Tibial artery (tissue), 4 donors: ENCODE data around the gene VPS41.

Experiments
- DNase-seq, 2 donors: peaks; one replicate each; pipeline ENCODE4 v3.0.0-alpha.2; 2019
- H3K27ac ChIP-seq, 2 donors: fragments of 200-600 bp; sonication (generic) in 1 of 2; 1 replicate in 1 of 2; 2 replicates in 1 of 2; pipeline ENCODE4 v1.5.1; 2018 to 2019; ENCODE audit warnings: mild to moderate bottlenecking in 1 of 2
- H3K27me3 ChIP-seq, 2 donors: fragments of 200-600 bp; sonication (generic) in 1 of 2; one replicate each; pipeline versions ENCODE4 v1.5.1 to v1.6.0; 2016 to 2019
- H3K36me3 ChIP-seq, 3 donors: fragments of 200-600 bp; sonication (generic) in 2 of 3; one replicate each; pipeline ENCODE4 v1.5.1; 2016 to 2019; ENCODE audit warnings: mild to moderate bottlenecking in 2 of 3
- H3K4me1 ChIP-seq, 4 donors: fragments of 200-600 bp; sonication (generic) in 2 of 4; 1 replicate in 3 of 4; 2 replicates in 1 of 4; pipeline ENCODE4 v1.5.1; 2016 to 2019
- H3K4me3 ChIP-seq, 2 donors: fragments of 200-600 bp; sonication (generic) in 1 of 2; 1 replicate in 1 of 2; 2 replicates in 1 of 2; pipeline ENCODE4 v1.5.1; 2018 to 2019; ENCODE audit warnings: mild to moderate bottlenecking in 2 of 2
- H3K9me3 ChIP-seq, 3 donors: fragments of 200-600 bp; sonication (generic) in 1 of 3; one replicate each; pipeline ENCODE4 v1.5.1; 2016 to 2019
- CTCF ChIP-seq, 2 experiments: fragments of 200-600 bp in 1 of 2; fragments of 450-650 bp in 1 of 2; IDR thresholded peaks; one replicate each; pipeline ENCODE4 v1.5.1; 2017 to 2019; ENCODE audit warnings: antibody characterized with exemption in 2 of 2, mild to moderate bottlenecking in 1 of 2, moderate library complexity in 1 of 2
- intact Hi-C: fragments of 100-400 bp; cut with DNase I; formaldehyde crosslinking; loops from one replicate; pipeline ENCODE4 v1.15.0; 2023; ENCODE audit warnings: low total_unique reads

Gene VPS41

GRCh38 chr7:38890597-38890996 lies 18.4 kb downstream of the VPS41 start:
- peaks cover 0 to 17% (median 8%) of the 10 kb centered on the region in 3 donors for H3K36me3 ChIP-seq
- H3K9me3 ChIP-seq: no peaks in the 10 kb centered on the region
- intact Hi-C loops: no loop called here
- no peak for DNase-seq
- no peak for TF ChIP-seq CTCF (IDR thresholded peaks at IDR 0.05)
- H3K4me3 ChIP-seq: no peak overlapping the region
- H3K27ac ChIP-seq: no peak overlapping the region
- no peaks in the 10 kb centered on the region for H3K27me3 ChIP-seq
- H3K4me1 ChIP-seq: no peaks in the 10 kb centered on the region

GRCh38 chr7:38889872-38890432 lies 19.0 kb downstream of the VPS41 start:
- Histone ChIP-seq H3K36me3 (peaks cover 0 to 11% (median 2%) of the 10 kb centered on the region in 3 donors), H3K9me3 (no peaks in the 10 kb centered on the region), H3K4me3 (no peak overlapping the region), H3K4me1 (no peaks in the 10 kb centered on the region), H3K27ac (no peak overlapping the region), H3K27me3 (no peaks in the 10 kb centered on the region)
- TF ChIP-seq CTCF (IDR thresholded peaks at IDR 0.05): peak; percentile 8 to 16
- intact Hi-C loops: no loop called here
- no peak for DNase-seq

- Histone ChIP-seq H3K4me3 (no peak overlapping the region), H3K36me3 (peaks cover 0 to 9% (median 0%) of the 10 kb centered on the region in 3 donors), H3K4me1 (no peaks in the 10 kb centered on the region), H3K27me3 (no peaks in the 10 kb centered on the region), H3K27ac (no peak overlapping the region), H3K9me3 (no peaks in the 10 kb centered on the region)
- intact Hi-C loops: no loop called here
- no peak for DNase-seq
- no peak for TF ChIP-seq CTCF (IDR thresholded peaks at IDR 0.05)
Observed at GRCh38 chr7:38889079-38889478, 19.9 kb downstream of the VPS41 start.

- no peaks in the 10 kb centered on the region for H3K4me1 ChIP-seq
- no peaks in the 10 kb centered on the region for H3K9me3 ChIP-seq
- intact Hi-C loops: no loop called here
Observed at GRCh38 chr7:38886265-38886664, 22.7 kb downstream of the VPS41 start.

GRCh38 chr7:38883706-38884105 lies 25.3 kb downstream of the VPS41 start:
- Histone ChIP-seq H3K36me3 (peaks cover 0 to 9% (median 5%) of the 10 kb centered on the region in 3 donors), H3K4me1 (no peaks in the 10 kb centered on the region), H3K4me3 (no peak overlapping the region), H3K27me3 (no peaks in the 10 kb centered on the region), H3K9me3 (no peaks in the 10 kb centered on the region), H3K27ac (no peak overlapping the region)
- DNase-seq: no peak
- TF ChIP-seq CTCF (IDR thresholded peaks at IDR 0.05): no peak
- intact Hi-C loops: no loop called here

More at GRCh38 chr7:38886265-38886664, 22.7 kb downstream of the VPS41 start:
- Histone ChIP-seq H3K27ac (no peak overlapping the region), H3K4me3 (no peak overlapping the region), H3K27me3 (no peaks in the 10 kb centered on the region), H3K36me3 (peaks cover 0 to 9% (median 0%) of the 10 kb centered on the region in 3 donors)
- no peak for TF ChIP-seq CTCF (IDR thresholded peaks at IDR 0.05)
- no peak for DNase-seq
